Retinal pigment epithelial cell (primary cell): Measurements from ENCODE around the gene SCGB1A1.

Source experiments
- DNase-seq: peaks from one replicate; pipeline ENCODE4 v3.0.0-alpha.2; 2010; ENCODE audit warnings: low read depth
- H3K4me3 ChIP-seq: 2 replicates; pipeline ENCODE4 v1.5.1; 2011; ENCODE audit warnings: mild to moderate bottlenecking, low read length, control low read depth, moderate library complexity
- CTCF ChIP-seq: conservative IDR thresholded peaks from 2 replicates; pipeline ENCODE4 v1.5.1; 2011; ENCODE audit warnings: low read depth, low read length, control low read depth, inconsistent platforms

The SCGB1A1 gene

GRCh38 chr11:62456630-62457029 is 37.8 kb downstream of the SCGB1A1 start:
- TF ChIP-seq CTCF: no peak
- no peak overlapping the region for H3K4me3 ChIP-seq
- DNase-seq: no peak

DNA sequence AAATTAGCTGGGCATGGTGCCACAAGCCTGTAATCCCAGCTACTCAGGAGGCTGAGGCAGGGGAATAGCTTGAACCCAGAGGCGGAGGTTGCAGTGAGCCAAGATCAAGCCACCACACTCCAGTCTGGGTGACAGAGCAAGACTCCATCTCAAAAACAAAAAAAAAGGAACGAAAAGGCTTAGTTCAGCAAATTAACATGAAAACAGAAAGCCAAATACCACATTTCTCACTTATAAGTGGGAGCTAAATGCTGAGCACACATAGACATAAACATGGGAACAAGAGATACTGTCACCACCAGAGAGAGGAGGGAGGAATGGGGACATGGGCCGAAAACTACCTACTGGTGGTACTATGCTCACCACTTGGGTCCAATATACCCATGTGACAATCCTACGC is 38.6 kb downstream of the SCGB1A1 start:
- DNase-seq: no peak
- H3K4me3 ChIP-seq: no peak overlapping the region
- TF ChIP-seq CTCF: no peak

- TF ChIP-seq CTCF: no peak
- H3K4me3 ChIP-seq: no peak overlapping the region
Observed at GRCh38 chr11:62458212-62459002, 39.6 kb downstream of the SCGB1A1 start.

DNA sequence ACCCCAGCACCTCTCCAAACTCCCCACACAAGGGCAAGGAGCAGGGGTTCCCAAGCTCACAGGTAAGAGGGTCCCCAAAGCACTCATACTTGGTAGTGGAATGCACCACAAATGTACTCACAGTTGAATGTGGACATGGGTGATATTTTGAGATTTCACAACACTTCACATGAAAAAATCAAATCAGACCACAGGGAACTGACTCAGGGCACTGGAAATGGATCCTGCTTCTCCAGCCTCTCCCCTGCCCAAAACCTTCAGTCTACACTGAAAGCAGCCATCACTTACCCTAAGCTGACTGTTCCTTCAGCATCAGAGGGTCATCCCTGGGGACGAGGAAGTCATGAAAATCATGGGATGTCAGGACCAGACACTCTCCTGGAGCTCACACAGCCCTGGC is 40.2 kb downstream of the SCGB1A1 start:
- no peak for DNase-seq
- TF ChIP-seq CTCF: no peak
- no peak overlapping the region for H3K4me3 ChIP-seq

More at GRCh38 chr11:62458212-62459002, 39.6 kb downstream of the SCGB1A1 start:
- DNase-seq: no peak

DNA sequence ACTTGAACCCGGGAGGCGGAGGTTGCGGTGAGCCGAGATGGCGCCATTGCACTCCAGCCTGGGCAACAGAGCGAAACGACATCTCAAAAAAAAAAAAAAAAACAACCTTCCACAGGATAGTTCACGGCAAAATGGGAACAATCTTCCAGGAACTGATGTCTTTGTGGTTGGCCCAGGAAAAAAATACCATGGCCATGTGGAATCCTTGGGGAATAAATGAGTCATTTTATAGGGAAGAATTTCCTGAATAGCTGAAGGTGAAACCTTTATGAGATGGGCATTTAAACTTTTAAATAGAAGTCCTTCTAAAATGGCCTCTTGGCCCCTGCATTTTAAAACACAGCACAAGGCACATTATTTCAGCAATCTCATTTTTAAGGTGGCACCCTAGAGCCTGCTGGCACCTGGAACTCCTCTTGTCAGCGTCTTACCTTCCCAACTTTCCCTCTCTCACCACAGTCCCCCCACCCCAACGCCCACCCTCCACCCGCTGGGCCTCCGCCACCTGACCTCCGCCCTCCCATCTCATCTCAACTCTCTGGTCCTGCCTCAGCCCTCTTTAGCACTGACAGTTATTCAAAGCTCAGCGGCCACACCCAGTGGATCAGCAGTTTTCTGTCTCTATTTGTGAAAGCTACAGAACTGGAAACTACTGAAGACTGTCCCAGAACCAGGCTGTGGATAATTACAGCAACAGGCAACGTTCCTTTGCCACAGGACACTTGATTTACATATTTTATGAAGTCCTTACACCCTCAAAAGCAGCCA is 43.1 kb downstream of the SCGB1A1 start:
- no peak for TF ChIP-seq CTCF
- no peak overlapping the region for H3K4me3 ChIP-seq
- no peak for DNase-seq

DNA sequence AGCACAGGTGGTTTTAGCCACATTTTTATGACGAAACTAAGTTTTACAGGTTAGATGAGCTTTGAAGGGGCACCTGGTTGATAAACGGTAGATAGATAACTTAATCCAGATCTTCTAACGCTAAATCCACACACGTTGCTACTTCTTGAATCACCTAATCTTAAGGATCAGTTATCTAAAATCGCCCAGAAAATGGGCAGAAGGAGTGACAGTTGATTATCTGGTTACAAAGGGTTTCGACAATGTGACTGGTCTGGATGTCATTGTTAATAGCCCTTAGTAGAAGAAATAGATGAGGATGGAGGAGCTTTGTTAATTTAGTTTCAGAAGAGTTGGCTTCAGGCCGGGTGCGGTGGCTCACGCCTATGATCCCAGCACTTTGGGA is 43.7 kb downstream of the SCGB1A1 start:
- no peak for DNase-seq
- no peak overlapping the region for H3K4me3 ChIP-seq
- TF ChIP-seq CTCF: no peak
